ENCODE data around the gene ACTN1. TPM values are rescaled to one million over a fixed set of nuclear protein-coding genes. Genes with fewer than 3 reads are reported as not detected.

The ACTN1 gene
- total RNA-seq, 4 donors from 2014 or later, result 118 to 145 (median 131) TPM

DNA sequence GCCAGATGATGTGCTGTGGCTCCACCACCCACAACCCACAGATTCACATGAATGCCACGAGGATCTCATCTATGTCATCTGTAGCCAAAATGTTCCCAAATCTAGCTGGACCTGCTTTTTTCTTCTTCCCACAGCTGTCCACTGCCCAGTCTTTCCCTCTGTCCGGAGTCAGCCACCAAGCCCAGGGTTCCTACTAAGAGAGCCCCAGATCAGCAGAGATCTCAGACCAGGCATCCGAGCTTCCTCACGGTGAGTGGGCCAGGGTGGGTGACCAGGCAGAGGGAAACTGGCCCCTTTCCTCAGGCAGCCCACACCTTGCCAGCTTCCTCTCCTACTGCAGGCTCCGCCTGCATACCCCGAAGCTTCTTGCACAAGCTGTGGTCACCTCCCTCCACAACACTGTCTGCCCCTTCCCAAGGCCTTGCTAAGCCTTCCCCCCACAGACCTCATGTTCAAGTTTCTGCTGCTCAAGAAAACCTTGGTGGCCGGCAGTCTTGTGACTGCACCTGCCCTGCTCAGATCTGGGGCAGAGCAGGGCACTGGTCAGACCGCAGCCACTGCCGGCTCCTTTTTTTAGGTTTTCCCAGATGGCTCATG lies 81.4 kb downstream of the ACTN1 start:
- H3K4me1 ChIP-seq, result peaks cover 0 to 40% (median 11%) of the 10 kb centered on the region in 3 donors
- WGBS, 2 donors, result 76 to 83% methylated on average over 9 of the region's 9 CpGs
- no peak for DNase-seq
- H3K36me3 ChIP-seq, result peaks cover 12 to 89% (median 26%) of the 10 kb centered on the region in 3 donors
- H3K27me3 ChIP-seq, result no peaks in the 10 kb centered on the region
- no peaks in the 10 kb centered on the region for H3K9me3 ChIP-seq
- no peak overlapping the region for H3K4me3 ChIP-seq
- peak overlapping the region in 3 of 4 donors; percentile 56 to 80 (median 58) for H3K27ac ChIP-seq
- no peak for TF ChIP-seq POLR2A (IDR thresholded peaks at IDR 0.05)
- TF ChIP-seq, protein P1, sequence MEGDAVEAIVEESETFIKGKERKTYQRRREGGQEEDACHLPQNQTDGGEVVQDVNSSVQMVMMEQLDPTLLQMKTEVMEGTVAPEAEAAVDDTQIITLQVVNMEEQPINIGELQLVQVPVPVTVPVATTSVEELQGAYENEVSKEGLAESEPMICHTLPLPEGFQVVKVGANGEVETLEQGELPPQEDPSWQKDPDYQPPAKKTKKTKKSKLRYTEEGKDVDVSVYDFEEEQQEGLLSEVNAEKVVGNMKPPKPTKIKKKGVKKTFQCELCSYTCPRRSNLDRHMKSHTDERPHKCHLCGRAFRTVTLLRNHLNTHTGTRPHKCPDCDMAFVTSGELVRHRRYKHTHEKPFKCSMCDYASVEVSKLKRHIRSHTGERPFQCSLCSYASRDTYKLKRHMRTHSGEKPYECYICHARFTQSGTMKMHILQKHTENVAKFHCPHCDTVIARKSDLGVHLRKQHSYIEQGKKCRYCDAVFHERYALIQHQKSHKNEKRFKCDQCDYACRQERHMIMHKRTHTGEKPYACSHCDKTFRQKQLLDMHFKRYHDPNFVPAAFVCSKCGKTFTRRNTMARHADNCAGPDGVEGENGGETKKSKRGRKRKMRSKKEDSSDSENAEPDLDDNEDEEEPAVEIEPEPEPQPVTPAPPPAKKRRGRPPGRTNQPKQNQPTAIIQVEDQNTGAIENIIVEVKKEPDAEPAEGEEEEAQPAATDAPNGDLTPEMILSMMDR (IDR thresholded peaks at IDR 0.05), result no peak
- intact Hi-C loops (cut with DNase I), result no loop called here

- no peaks in the 10 kb centered on the region for H3K9me3 ChIP-seq
- 70 to 76% methylated on average over 2 to 8 of the region's 9 CpGs for WGBS, 2 donors
- H3K36me3 ChIP-seq, result peaks cover 12 to 89% (median 31%) of the 10 kb centered on the region in 3 donors
- TF ChIP-seq, protein P1 (IDR thresholded peaks at IDR 0.05), result peak in 2 of 6 experiments; percentile 8 to 13
- TF ChIP-seq POLR2A (IDR thresholded peaks at IDR 0.05), result no peak
- H3K27ac ChIP-seq, result peak overlapping the region in 3 of 4 donors; percentile 15 to 52 (median 22)
- intact Hi-C loops (cut with DNase I), result no loop called here
- H3K27me3 ChIP-seq, result no peaks in the 10 kb centered on the region
- no peak overlapping the region for H3K4me3 ChIP-seq
- DNase-seq, result no peak
- peaks cover 0 to 40% (median 11%) of the 10 kb centered on the region in 3 donors for H3K4me1 ChIP-seq
Measured at GRCh38 chr14:68896132-68896531, 83.0 kb downstream of the ACTN1 start.

DNA sequence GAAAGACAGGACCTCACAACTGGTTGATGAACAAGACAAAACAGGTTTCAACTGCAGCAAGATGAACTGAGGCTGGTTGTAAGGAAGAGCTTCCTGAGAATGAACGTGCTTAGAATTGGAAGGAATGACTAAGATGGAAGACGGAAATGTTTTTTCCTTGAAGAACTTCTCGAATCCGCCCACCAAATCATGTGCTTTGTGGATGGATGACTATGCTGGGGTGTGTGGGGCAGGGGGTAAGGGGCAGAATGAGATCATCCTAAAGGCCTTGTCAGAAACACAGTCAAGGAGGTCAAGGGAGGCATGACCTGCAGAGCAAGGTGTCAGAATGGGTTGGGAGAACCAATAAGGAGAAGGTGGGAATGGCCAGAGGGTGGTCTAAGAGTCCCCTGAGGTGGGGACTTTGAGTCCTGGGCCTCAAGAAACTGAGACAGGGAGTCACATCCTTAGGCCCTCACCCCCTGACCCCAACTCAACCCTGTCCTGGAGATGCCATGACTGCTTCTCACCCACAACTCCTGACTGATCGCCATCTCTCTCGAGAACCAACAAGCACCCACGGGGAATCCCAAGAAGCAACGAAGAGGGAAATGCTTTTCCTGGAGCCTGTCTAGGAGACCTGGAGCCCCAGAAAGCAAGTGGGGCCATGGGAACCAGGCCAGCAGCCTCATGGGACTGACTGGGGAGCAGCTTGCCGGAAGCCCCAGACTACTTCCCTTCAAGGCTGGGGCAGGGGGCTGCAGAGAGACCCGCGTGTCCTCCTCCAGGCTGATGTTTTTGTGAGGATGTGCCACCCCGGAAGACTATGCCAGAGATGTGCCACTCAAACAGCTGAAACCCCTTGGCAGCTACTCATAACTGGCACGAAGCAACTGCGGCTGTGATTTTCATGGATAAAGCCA lies 84.0 kb downstream of the ACTN1 start:
- peaks cover 0 to 35% (median 11%) of the 10 kb centered on the region in 3 donors for H3K4me1 ChIP-seq
- peak overlapping the region; percentile 34 to 58 (median 50) for H3K27ac ChIP-seq
- no peak for DNase-seq
- WGBS, 2 donors, result 64 to 69% methylated on average over 7 to 13 of the region's 14 CpGs
- TF ChIP-seq POLR2A (IDR thresholded peaks at IDR 0.05), result no peak
- TF ChIP-seq, protein P1 (IDR thresholded peaks at IDR 0.05), result no peak
- intact Hi-C loops (cut with DNase I), result no loop called here
- no peaks in the 10 kb centered on the region for H3K27me3 ChIP-seq
- H3K36me3 ChIP-seq, result peaks cover 17 to 89% (median 36%) of the 10 kb centered on the region in 3 donors
- H3K9me3 ChIP-seq, result no peaks in the 10 kb centered on the region
- no peak overlapping the region for H3K4me3 ChIP-seq

GRCh38 chr14:68894123-68894522 lies 85.0 kb downstream of the ACTN1 start:
- Histone ChIP-seq H3K27ac (peak overlapping the region in 3 of 4 donors; percentile 15 to 23 (median 19)), H3K36me3 (peaks cover 20 to 90% (median 44%) of the 10 kb centered on the region in 3 donors), H3K4me3 (no peak overlapping the region), H3K27me3 (no peaks in the 10 kb centered on the region), H3K9me3 (no peaks in the 10 kb centered on the region), H3K4me1 (peaks cover 0 to 26% (median 11%) of the 10 kb centered on the region in 3 donors)
- DNase-seq, result no peak
- WGBS, 2 donors, result 78 to 84% methylated on average over 5 to 6 of the region's 6 CpGs
- TF ChIP-seq, protein P1 (IDR thresholded peaks at IDR 0.05), result no peak
- no peak for TF ChIP-seq POLR2A (IDR thresholded peaks at IDR 0.05)
- intact Hi-C loops (cut with DNase I), result no loop called here

DNA sequence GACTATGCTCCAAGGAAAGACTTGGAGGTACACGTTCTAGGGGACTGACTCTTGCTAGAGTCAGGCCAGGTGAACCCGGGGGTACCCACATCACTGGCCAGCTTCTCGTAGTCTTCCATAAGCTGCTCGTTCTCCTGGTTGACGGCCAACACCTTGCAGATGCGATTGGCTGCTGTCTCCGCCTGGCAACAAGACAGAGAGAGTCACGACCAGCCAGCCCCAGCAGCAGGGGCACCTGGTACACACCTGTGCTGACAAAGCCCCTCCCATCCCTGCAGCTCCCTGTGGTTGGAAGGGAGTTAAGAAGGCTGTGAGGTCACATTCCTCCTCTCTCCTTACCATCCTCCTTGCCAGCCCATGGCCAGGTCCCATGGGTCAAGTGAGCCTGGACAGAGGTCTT lies 85.5 kb downstream of the ACTN1 start:
- intact Hi-C loops (cut with DNase I), result no loop called here
- no peak for DNase-seq
- WGBS, 2 donors, result 20 to 74% methylated on average over 1 to 8 of the region's 8 CpGs

More for the DNA sequence above, 85.5 kb downstream of the ACTN1 start:
- Histone ChIP-seq H3K27ac (peak overlapping the region in 3 of 4 donors; percentile 15 to 23 (median 19)), H3K9me3 (no peaks in the 10 kb centered on the region), H3K36me3 (peaks cover 20 to 93% (median 49%) of the 10 kb centered on the region in 3 donors), H3K4me3 (no peak overlapping the region), H3K4me1 (peaks cover 0 to 22% (median 11%) of the 10 kb centered on the region in 3 donors), H3K27me3 (no peaks in the 10 kb centered on the region)
- TF ChIP-seq, protein P1 (IDR thresholded peaks at IDR 0.05), result no peak
- TF ChIP-seq POLR2A (IDR thresholded peaks at IDR 0.05), result no peak

Data from esophagus squamous epithelium (tissue), 5 donors.